ENCODE data around the gene ZSWIM3.
A peak's percentile ranks its signal among the peaks of the same experiment; 100 is the strongest.

Gene ZSWIM3

DNA sequence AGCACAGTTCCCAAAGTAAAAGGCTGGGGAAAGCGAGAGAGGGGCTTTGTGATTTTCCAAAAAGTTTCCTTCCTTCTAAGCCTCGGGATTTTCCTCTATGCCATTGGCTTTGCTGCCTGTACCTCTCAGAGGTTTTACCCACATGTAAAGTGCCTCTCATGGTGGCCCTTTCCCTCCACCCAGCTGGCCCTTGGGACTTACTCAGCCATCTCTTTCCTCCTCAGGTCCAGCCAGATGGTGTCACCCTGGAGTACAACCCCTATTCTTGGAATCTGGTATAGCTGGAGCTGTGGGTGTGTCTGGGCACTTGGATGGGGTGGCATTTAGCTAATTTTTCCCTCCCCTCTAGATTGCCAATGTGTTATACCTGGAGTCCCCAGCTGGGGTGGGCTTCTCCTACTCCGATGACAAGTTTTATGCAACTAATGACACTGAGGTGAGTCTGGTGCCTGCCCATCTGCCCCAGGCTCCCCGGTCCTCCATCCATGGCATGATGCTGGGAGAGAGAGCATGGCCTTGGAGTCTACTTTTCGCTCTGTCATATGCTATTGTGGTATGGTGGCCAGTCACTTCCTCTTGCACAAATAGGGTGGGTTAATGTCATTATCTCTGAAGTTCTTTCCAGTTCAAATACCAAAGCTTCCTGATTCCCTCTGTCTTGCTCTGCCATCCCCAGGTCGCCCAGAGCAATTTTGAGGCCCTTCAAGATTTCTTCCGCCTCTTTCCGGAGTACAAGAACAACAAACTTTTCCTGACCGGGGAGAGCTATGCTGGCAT, 34.8 kb downstream of the ZSWIM3 start:
- H3K27ac ChIP-seq: no peak overlapping the region
- no peak for TF ChIP-seq ZFX (IDR thresholded peaks at IDR 0.05; ENCODE audit: borderline replicate concordance)
- TF ChIP-seq, protein P1, sequence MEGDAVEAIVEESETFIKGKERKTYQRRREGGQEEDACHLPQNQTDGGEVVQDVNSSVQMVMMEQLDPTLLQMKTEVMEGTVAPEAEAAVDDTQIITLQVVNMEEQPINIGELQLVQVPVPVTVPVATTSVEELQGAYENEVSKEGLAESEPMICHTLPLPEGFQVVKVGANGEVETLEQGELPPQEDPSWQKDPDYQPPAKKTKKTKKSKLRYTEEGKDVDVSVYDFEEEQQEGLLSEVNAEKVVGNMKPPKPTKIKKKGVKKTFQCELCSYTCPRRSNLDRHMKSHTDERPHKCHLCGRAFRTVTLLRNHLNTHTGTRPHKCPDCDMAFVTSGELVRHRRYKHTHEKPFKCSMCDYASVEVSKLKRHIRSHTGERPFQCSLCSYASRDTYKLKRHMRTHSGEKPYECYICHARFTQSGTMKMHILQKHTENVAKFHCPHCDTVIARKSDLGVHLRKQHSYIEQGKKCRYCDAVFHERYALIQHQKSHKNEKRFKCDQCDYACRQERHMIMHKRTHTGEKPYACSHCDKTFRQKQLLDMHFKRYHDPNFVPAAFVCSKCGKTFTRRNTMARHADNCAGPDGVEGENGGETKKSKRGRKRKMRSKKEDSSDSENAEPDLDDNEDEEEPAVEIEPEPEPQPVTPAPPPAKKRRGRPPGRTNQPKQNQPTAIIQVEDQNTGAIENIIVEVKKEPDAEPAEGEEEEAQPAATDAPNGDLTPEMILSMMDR (IDR thresholded peaks at IDR 0.05): peak; percentile 13; the same call in 1 of the 2 replicates

DNA sequence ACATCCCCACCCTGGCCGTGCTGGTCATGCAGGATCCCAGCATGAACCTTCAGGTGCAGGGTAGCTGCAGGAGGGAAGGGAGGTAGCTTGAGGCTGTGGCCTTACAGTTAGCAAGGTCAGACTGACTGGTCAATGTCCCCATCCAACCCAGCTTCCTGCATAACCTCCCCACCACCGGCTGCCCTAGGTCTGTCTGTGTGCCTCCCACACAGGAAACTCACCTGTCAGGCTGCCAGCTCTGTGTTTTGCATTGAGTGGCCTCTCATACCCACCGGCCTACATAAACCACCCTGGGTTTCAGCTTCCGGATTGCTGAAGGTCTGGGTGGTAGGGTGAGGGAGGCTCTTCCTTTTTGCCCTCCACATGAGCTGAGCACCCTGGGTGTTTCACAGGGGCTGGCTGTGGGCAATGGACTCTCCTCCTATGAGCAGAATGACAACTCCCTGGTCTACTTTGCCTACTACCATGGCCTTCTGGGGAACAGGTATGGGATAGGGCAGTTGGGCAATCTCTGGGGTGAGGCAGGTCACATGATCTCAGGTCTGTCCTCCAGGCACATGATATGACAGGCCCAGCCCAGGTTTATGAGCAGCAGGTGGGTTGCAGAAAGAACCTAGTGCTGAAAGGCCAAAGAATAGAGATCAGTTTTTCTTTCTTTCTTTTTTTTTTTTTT, 35.5 kb downstream of the ZSWIM3 start:
- TF ChIP-seq, protein P1 (IDR thresholded peaks at IDR 0.05): no peak
- TF ChIP-seq ZFX (IDR thresholded peaks at IDR 0.05; ENCODE audit: borderline replicate concordance): no peak

DNA sequence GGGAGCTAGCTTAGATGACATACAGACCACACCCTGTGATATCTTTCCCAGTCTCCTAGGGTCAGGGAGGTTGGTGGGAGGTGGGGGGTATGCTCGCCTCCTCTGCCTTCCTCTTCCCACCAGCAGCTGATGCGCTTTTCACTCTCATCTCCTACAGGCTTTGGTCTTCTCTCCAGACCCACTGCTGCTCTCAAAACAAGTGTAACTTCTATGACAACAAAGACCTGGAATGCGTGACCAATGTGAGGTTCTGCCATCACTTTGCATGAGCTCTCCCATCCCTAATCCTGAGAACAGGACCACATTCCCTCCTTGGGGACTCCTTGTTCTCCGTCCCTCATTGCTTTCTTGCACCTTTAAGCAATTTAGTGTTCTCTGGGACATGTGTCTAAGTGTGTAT, 36.4 kb downstream of the ZSWIM3 start:
- TF ChIP-seq, protein P1 (IDR thresholded peaks at IDR 0.05): no peak
- no peak for TF ChIP-seq ZFX (IDR thresholded peaks at IDR 0.05; ENCODE audit: borderline replicate concordance)
- H3K27ac ChIP-seq: no peak overlapping the region

More for the DNA sequence above, 35.5 kb downstream of the ZSWIM3 start:
- no peak overlapping the region for H3K27ac ChIP-seq

DNA sequence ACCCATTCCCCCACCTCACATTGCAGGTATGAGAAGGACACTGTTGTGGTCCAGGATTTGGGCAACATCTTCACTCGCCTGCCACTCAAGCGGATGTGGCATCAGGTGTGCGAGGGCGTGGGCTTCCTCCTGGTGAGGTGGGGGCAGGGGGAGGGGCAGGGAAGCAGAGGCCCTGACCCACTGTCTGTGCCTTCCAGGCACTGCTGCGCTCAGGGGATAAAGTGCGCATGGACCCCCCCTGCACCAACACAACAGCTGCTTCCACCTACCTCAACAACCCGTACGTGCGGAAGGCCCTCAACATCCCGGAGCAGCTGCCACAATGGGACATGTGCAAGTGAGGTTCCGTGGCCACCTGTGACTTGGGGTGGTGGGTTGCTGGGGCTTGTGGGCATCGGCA, 37.4 kb downstream of the ZSWIM3 start:
- TF ChIP-seq, protein P1 (IDR thresholded peaks at IDR 0.05): no peak
- no peak for TF ChIP-seq ZFX (IDR thresholded peaks at IDR 0.05; ENCODE audit: borderline replicate concordance)
- no peak overlapping the region for H3K27ac ChIP-seq

DNA sequence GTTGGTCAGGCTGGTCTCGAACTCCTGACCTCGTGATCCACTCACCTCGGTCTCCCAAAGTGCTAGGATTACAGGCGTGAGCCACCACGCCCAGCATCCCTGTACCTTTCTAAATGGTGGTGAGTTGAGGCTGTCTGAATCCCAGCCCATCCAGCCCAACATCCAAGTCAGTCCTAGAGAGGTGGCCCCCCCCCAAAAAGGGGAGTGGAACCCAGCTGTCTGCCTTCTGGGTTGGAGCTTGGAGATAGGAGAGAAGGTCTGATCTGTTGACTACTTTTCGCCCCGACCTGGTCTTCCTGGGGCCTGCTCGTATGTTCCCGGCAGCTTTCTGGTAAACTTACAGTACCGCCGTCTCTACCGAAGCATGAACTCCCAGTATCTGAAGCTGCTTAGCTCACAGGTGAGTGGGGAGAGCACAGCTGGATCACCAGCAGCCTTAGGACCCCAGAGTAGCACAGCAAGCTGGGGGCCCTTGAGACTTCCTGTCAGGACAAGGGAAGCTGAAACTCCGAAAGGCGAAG, 39.3 kb downstream of the ZSWIM3 start:
- H3K27ac ChIP-seq: no peak overlapping the region
- TF ChIP-seq ZFX (IDR thresholded peaks at IDR 0.05; ENCODE audit: borderline replicate concordance): no peak
- TF ChIP-seq, protein P1 (IDR thresholded peaks at IDR 0.05): no peak

DNA sequence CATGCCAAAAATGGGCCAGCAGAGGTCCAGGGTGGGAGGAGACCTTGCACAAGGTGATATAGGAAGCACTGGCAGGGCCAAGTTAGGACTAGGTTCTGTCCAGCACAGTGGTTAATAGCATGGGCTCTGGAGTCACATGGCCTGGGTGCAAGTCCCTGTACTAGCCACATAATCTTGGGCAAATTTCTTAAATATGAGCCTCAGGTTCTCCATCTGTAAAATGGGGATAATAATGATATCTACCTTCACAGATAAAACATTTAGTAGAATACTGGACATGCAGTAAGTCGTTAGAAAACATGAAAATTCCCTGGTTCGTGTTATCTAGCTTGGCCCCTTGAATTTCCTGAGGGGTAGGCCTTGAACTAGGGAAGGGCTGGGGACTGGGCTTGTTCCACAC, 39.9 kb downstream of the ZSWIM3 start:
- H3K27ac ChIP-seq: no peak overlapping the region
- TF ChIP-seq, protein P1 (IDR thresholded peaks at IDR 0.05): no peak
- no peak for TF ChIP-seq ZFX (IDR thresholded peaks at IDR 0.05; ENCODE audit: borderline replicate concordance)

DNA sequence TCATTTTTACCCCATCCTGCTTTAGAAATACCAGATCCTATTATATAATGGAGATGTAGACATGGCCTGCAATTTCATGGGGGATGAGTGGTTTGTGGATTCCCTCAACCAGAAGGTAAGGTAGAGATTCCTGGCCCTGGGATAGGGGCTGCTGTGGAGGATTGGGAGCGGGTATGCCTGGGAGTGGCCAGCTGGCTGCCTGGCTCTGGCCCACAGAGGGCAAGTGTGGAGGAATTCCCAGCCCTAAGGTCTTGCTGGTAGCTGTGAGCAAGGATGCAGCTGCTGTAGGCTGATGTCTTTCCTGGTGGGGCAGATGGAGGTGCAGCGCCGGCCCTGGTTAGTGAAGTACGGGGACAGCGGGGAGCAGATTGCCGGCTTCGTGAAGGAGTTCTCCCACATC, 40.3 kb downstream of the ZSWIM3 start:
- TF ChIP-seq, protein P1 (IDR thresholded peaks at IDR 0.05): no peak
- no peak for TF ChIP-seq ZFX (IDR thresholded peaks at IDR 0.05; ENCODE audit: borderline replicate concordance)
- H3K27ac ChIP-seq: no peak overlapping the region

Data from 22Rv1 (cell line).